SW 1271 (cell line): ENCODE measurements around the gene GJB2.
"Not testable (repeated sequence)": the region's sequence is repeated elsewhere in the genome, so short reads cannot be mapped to it uniquely, and the experiment has no call there.

Experiments used
- DNase-seq, 2 experiments: peaks; one replicate each; lab custom pipeline; 2025; lab: John Stamatoyannopoulos, UW

GJB2 gene

GRCh38 chr13:20165417-20166257 is 27.1 kb downstream of the GJB2 start:
- no peak for DNase-seq

GRCh38 chr13:20161951-20162300 is 30.8 kb downstream of the GJB2 start:
- no peak for DNase-seq

GRCh38 chr13:20161275-20161950 is 31.3 kb downstream of the GJB2 start:
- DNase-seq, result peak in 1 of 2 experiments; percentile 2

GRCh38 chr13:20160306-20161274 is 32.1 kb downstream of the GJB2 start, which contains the start of gene GJA3:
Gene GJA3 (minus strand): TSS chr13:20161052. CDS start chr13:20143288, 17,764 bp downstream.
- DNase-seq, result peak in 1 of 2 experiments; percentile 38

- no peak for DNase-seq
These were observed 33.0 kb downstream of the GJB2 start for GRCh38 chr13:20159646-20160305.

- DNase-seq, result no peak
These were observed 35.5 kb downstream of the GJB2 start for GRCh38 chr13:20157151-20157796.

GRCh38 chr13:20156702-20157101 is 36.0 kb downstream of the GJB2 start:
- no peak for DNase-seq

- DNase-seq, result not testable (repeated sequence)
These were observed 39.4 kb downstream of the GJB2 start for GRCh38 chr13:20153290-20153689.

GRCh38 chr13:20151612-20152011 is 41.1 kb downstream of the GJB2 start:
- no peak for DNase-seq

GRCh38 chr13:20151016-20151415 is 41.7 kb downstream of the GJB2 start:
- DNase-seq, result no peak

- DNase-seq, result no peak
These were observed 42.2 kb downstream of the GJB2 start for GRCh38 chr13:20150561-20150960.

- no peak for DNase-seq
These were observed 43.0 kb downstream of the GJB2 start for GRCh38 chr13:20149762-20150161.

- no peak for DNase-seq
These were observed 44.1 kb downstream of the GJB2 start for GRCh38 chr13:20148501-20149183.

- DNase-seq, result no peak
These were observed 46.4 kb downstream of the GJB2 start for GRCh38 chr13:20146381-20146780.

- DNase-seq, result no peak
These were observed 47.2 kb downstream of the GJB2 start for GRCh38 chr13:20145521-20145920.

- DNase-seq, result no peak
These were observed 48.4 kb downstream of the GJB2 start for GRCh38 chr13:20144141-20144850.

GRCh38 chr13:20142927-20143480 is 49.7 kb downstream of the GJB2 start:
- no peak for DNase-seq

- no peak for DNase-seq
These were observed 50.5 kb downstream of the GJB2 start for GRCh38 chr13:20142023-20142926.
